Skeletal muscle cell (primary cell): ENCODE data around the gene C1QL2.

ENCODE experiments used
- DNase-seq: peaks from one replicate; pipeline ENCODE4 v3.0.0-alpha.2; 2010; ENCODE audit warnings: low read depth
- H3K4me3 ChIP-seq: 2 replicates; pipeline ENCODE4 v1.5.1; 2011; ENCODE audit warnings: low read depth, mild to moderate bottlenecking, control low read depth, low read length, moderate library complexity

C1QL2 gene

GRCh38 chr2:119149611-119150010 is 8.9 kb downstream of the C1QL2 start:
- DNase-seq = no peak
- no peak overlapping the region for H3K4me3 ChIP-seq

- H3K4me3 ChIP-seq = no peak overlapping the region
- DNase-seq = no peak
Measured at GRCh38 chr2:119147776-119148715, 10.5 kb downstream of the C1QL2 start.

GRCh38 chr2:119144806-119145205 is 13.7 kb downstream of the C1QL2 start:
- DNase-seq = no peak
- H3K4me3 ChIP-seq = no peak overlapping the region

- DNase-seq = no peak
- H3K4me3 ChIP-seq = no peak overlapping the region
Measured at GRCh38 chr2:119142824-119143223, 15.7 kb downstream of the C1QL2 start.

- DNase-seq = no peak
- no peak overlapping the region for H3K4me3 ChIP-seq
Measured at GRCh38 chr2:119137502-119137901, 21.0 kb downstream of the C1QL2 start.

- no peak for DNase-seq
- no peak overlapping the region for H3K4me3 ChIP-seq
Measured at GRCh38 chr2:119136872-119137271, 21.7 kb downstream of the C1QL2 start.

GRCh38 chr2:119136093-119136492 is 22.5 kb downstream of the C1QL2 start:
- H3K4me3 ChIP-seq = no peak overlapping the region
- no peak for DNase-seq

GRCh38 chr2:119134775-119135174 is 23.8 kb downstream of the C1QL2 start:
- no peak overlapping the region for H3K4me3 ChIP-seq
- no peak for DNase-seq

GRCh38 chr2:119126650-119127049 is 31.9 kb downstream of the C1QL2 start:
- no peak for DNase-seq
- H3K4me3 ChIP-seq = no peak overlapping the region

GRCh38 chr2:119123389-119123788 is 35.2 kb downstream of the C1QL2 start:
- no peak for DNase-seq
- H3K4me3 ChIP-seq = no peak overlapping the region

- DNase-seq = no peak
- H3K4me3 ChIP-seq = no peak overlapping the region
Measured at GRCh38 chr2:119122663-119123062, 35.9 kb downstream of the C1QL2 start.

GRCh38 chr2:119119999-119120756 is 38.4 kb downstream of the C1QL2 start:
- DNase-seq = no peak
- H3K4me3 ChIP-seq = no peak overlapping the region

GRCh38 chr2:119119076-119119785 is 39.3 kb downstream of the C1QL2 start:
- no peak for DNase-seq
- no peak overlapping the region for H3K4me3 ChIP-seq

GRCh38 chr2:119117891-119118882 is 40.4 kb downstream of the C1QL2 start:
- no peak for DNase-seq
- no peak overlapping the region for H3K4me3 ChIP-seq

- no peak for DNase-seq
- no peak overlapping the region for H3K4me3 ChIP-seq
Measured at GRCh38 chr2:119117408-119117807, 41.1 kb downstream of the C1QL2 start.

GRCh38 chr2:119116411-119117295 is 41.9 kb downstream of the C1QL2 start:
- no peak for DNase-seq
- no peak overlapping the region for H3K4me3 ChIP-seq

- no peak overlapping the region for H3K4me3 ChIP-seq
- DNase-seq = no peak
Measured at GRCh38 chr2:119114266-119114665, 44.3 kb downstream of the C1QL2 start.

- DNase-seq = no peak
- no peak overlapping the region for H3K4me3 ChIP-seq
Measured at GRCh38 chr2:119113489-119113770, 45.1 kb downstream of the C1QL2 start.
